ENCODE results near the gene ARL8B.

ARL8B gene

GRCh38 chr3:5197022-5197421, 74.9 kb downstream of the ARL8B start:
- H3K4me3 ChIP-seq (ENCODE audit: low read depth, low read length) = peak overlapping the region; percentile 34
- TF ChIP-seq, protein P1, sequence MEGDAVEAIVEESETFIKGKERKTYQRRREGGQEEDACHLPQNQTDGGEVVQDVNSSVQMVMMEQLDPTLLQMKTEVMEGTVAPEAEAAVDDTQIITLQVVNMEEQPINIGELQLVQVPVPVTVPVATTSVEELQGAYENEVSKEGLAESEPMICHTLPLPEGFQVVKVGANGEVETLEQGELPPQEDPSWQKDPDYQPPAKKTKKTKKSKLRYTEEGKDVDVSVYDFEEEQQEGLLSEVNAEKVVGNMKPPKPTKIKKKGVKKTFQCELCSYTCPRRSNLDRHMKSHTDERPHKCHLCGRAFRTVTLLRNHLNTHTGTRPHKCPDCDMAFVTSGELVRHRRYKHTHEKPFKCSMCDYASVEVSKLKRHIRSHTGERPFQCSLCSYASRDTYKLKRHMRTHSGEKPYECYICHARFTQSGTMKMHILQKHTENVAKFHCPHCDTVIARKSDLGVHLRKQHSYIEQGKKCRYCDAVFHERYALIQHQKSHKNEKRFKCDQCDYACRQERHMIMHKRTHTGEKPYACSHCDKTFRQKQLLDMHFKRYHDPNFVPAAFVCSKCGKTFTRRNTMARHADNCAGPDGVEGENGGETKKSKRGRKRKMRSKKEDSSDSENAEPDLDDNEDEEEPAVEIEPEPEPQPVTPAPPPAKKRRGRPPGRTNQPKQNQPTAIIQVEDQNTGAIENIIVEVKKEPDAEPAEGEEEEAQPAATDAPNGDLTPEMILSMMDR (IDR thresholded peaks at IDR 0.05; ENCODE audit: insufficient read depth, low read depth, low read length, missing control alignments) = no peak

DNA sequence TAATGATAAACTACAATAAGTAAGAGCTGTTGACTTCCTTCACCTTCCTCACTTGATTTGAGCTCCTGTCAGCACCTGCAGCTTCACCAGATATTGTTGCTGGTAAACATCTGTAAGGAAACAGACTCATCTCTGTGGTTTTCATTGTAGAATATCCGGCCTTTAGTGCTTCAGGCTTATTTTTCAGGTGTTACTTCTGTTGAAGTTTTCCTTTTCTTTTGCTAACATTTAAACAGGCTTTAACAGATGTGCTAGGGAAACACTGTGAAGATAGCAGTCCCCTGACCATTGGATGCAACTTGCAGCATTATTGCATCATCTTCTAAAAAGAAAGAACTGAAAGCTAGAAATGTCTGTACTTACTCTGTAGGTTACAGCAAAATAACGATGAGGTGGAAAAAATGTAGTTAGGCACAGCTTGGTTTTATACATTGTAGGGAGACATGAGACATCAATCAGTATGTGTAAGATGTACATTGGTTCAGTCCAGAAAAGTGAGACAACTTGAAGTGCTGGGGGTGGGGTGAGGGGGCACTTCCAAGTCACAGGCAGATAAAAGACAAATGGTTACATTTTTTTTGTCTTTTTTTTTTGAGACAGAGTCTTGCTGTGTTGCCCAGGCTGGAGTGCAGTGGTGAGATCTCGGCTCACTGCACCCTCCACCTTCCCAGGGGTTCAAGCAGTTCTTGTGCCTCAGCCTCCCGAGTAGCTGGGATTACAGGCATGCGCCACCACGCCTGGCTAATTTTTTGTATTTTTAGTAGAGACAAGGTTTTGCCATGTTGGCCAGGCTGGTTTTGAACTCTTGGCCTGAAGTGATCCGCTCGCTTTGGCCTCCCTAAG, 75.6 kb downstream of the ARL8B start:
- peak; percentile 87 for DNase-seq (ENCODE audit: low read depth)
- TF ChIP-seq, protein P1 (IDR thresholded peaks at IDR 0.05; ENCODE audit: insufficient read depth, low read depth, low read length, missing control alignments) = no peak
- peak overlapping the region; percentile 34 for H3K4me3 ChIP-seq (ENCODE audit: low read depth, low read length)

More at GRCh38 chr3:5197022-5197421, 74.9 kb downstream of the ARL8B start:
- DNase-seq (ENCODE audit: low read depth) = no peak

DNA sequence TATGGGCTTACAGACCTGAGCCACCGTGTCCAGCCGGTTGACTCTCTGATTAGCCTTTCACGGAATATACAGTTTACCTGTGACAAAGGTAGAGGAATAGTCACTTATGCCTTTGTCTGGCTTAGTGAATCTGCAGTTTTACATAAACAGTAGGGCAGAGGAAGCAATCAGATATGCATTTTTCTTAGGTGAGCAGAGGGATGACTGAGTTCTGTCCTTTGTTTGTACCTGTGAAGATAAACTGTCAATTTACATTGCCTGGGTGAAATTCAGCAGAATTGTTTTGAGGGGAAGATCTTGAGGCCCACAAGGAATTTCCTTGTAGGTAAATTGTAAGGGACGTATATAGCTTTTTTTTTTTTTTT, 76.2 kb downstream of the ARL8B start:
- no peak for DNase-seq (ENCODE audit: low read depth)
- no peak overlapping the region for H3K4me3 ChIP-seq (ENCODE audit: low read depth, low read length)
- TF ChIP-seq, protein P1 (IDR thresholded peaks at IDR 0.05; ENCODE audit: insufficient read depth, low read depth, low read length, missing control alignments) = no peak

- peak; percentile 74 for DNase-seq (ENCODE audit: low read depth)
- TF ChIP-seq, protein P1 (IDR thresholded peaks at IDR 0.05; ENCODE audit: insufficient read depth, low read depth, low read length, missing control alignments) = no peak
- H3K4me3 ChIP-seq (ENCODE audit: low read depth, low read length) = peak overlapping the region; percentile 4
Observed at GRCh38 chr3:5198986-5199731, 77.1 kb downstream of the ARL8B start.

DNA sequence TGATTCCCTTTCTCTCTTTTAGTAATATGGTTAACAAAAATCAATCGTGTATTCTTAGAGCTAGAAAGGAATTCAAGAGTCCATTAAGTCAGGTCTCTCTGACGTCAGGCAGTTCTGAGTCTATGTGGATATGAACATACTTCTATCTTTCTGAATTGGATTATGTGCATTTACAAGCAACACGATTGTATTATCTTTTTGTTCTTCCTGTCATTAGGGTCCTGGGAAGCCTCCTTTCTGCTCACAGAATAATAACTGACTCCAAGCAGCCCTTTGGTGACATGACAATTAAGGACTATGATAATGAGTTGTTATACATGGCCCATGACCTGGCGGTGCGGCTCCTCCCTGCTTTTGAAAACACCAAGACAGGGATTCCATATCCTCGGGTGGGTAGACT, 79.4 kb downstream of the ARL8B start:
- DNase-seq (ENCODE audit: low read depth) = no peak
- TF ChIP-seq, protein P1 (IDR thresholded peaks at IDR 0.05; ENCODE audit: insufficient read depth, low read depth, low read length, missing control alignments) = no peak

GRCh38 chr3:5202222-5202621, 80.1 kb downstream of the ARL8B start:
- DNase-seq (ENCODE audit: low read depth) = no peak
- TF ChIP-seq, protein P1 (IDR thresholded peaks at IDR 0.05; ENCODE audit: insufficient read depth, low read depth, low read length, missing control alignments) = no peak
- H3K4me3 ChIP-seq (ENCODE audit: low read depth, low read length) = no peak overlapping the region

More for the DNA sequence above, 79.4 kb downstream of the ARL8B start:
- H3K4me3 ChIP-seq (ENCODE audit: low read depth, low read length) = no peak overlapping the region

Data from GM12865 (cell line).